Stimulated activated CD4-positive, alpha-beta T cell treated with anti-CD3 and anti-CD28 coated beads, Interleukin-1b, Interleukin-23, amount 100 ng/mL, for 4 hours (primary cell): ENCODE measurements around the gene ADCY2.

Source experiments
- DNase-seq, 2 donors: peaks; one replicate each; pipeline ENCODE4 v3.0.0-alpha.2; 2020; ENCODE audit warnings: low read depth in 2 of 2

ADCY2 gene

GRCh38 chr5:7592910-7593309, 197.0 kb downstream of the ADCY2 start:
- no peak for DNase-seq

GRCh38 chr5:7597059-7597642, 201.2 kb downstream of the ADCY2 start:
- no peak for DNase-seq

- DNase-seq: no peak
Measured at GRCh38 chr5:7606840-7607465, 211.0 kb downstream of the ADCY2 start.

GRCh38 chr5:7608772-7609171, 212.8 kb downstream of the ADCY2 start:
- no peak for DNase-seq

GRCh38 chr5:7609726-7610125, 213.8 kb downstream of the ADCY2 start:
- no peak for DNase-seq

- no peak for DNase-seq
Measured at GRCh38 chr5:7610531-7611177, 214.7 kb downstream of the ADCY2 start.

GRCh38 chr5:7611518-7611917, 215.6 kb downstream of the ADCY2 start:
- DNase-seq: no peak

GRCh38 chr5:7615566-7616061, 219.7 kb downstream of the ADCY2 start:
- no peak for DNase-seq

- no peak for DNase-seq
Measured at GRCh38 chr5:7616897-7617296, 221.0 kb downstream of the ADCY2 start.

- DNase-seq: no peak
Measured at GRCh38 chr5:7622498-7622897, 226.6 kb downstream of the ADCY2 start.

GRCh38 chr5:7625740-7626139, 229.8 kb downstream of the ADCY2 start:
- DNase-seq: no peak

GRCh38 chr5:7628248-7628647, 232.3 kb downstream of the ADCY2 start:
- no peak for DNase-seq

- no peak for DNase-seq
Measured at GRCh38 chr5:7628820-7629219, 232.9 kb downstream of the ADCY2 start.

- no peak for DNase-seq
Measured at GRCh38 chr5:7629561-7629960, 233.6 kb downstream of the ADCY2 start.

GRCh38 chr5:7634837-7635236, 238.9 kb downstream of the ADCY2 start:
- no peak for DNase-seq

GRCh38 chr5:7638456-7638855, 242.5 kb downstream of the ADCY2 start:
- DNase-seq: no peak

- no peak for DNase-seq
Measured at GRCh38 chr5:7642029-7642428, 246.1 kb downstream of the ADCY2 start.

GRCh38 chr5:7644723-7645122, 248.8 kb downstream of the ADCY2 start:
- DNase-seq: no peak

- no peak for DNase-seq
Measured at GRCh38 chr5:7650755-7651154, 254.8 kb downstream of the ADCY2 start.

- DNase-seq: no peak
Measured at GRCh38 chr5:7653046-7653445, 257.1 kb downstream of the ADCY2 start.

- no peak for DNase-seq
Measured at GRCh38 chr5:7657153-7657552, 261.2 kb downstream of the ADCY2 start.

- no peak for DNase-seq
Measured at GRCh38 chr5:7659420-7659819, 263.5 kb downstream of the ADCY2 start.

GRCh38 chr5:7662289-7662688, 266.4 kb downstream of the ADCY2 start:
- DNase-seq: no peak
